Stimulated activated CD8-positive, alpha-beta memory T cell treated with anti-CD3 and anti-CD28 coated beads, Interleukin-4, amount 100 ng/mL, for 1 hour (primary cell): Measurements from ENCODE around the gene STIM1.
"Not testable (repeated sequence)": the region's sequence is repeated elsewhere in the genome, so short reads cannot be mapped to it uniquely, and the experiment has no call there.

Experiments used
- DNase-seq, 2 donors: peaks; one replicate each; pipeline ENCODE4 v3.0.0-alpha.2; 2020; ENCODE audit warnings: low read depth in 2 of 2, low spot score in 1 of 2

STIM1 gene

GRCh38 chr11:3853899-3854659, 1.4 kb upstream of the STIM1 start:
- no peak for DNase-seq

- DNase-seq, result no peak
These were observed 846 bp upstream of the STIM1 start for GRCh38 chr11:3854660-3854976.

DNA sequence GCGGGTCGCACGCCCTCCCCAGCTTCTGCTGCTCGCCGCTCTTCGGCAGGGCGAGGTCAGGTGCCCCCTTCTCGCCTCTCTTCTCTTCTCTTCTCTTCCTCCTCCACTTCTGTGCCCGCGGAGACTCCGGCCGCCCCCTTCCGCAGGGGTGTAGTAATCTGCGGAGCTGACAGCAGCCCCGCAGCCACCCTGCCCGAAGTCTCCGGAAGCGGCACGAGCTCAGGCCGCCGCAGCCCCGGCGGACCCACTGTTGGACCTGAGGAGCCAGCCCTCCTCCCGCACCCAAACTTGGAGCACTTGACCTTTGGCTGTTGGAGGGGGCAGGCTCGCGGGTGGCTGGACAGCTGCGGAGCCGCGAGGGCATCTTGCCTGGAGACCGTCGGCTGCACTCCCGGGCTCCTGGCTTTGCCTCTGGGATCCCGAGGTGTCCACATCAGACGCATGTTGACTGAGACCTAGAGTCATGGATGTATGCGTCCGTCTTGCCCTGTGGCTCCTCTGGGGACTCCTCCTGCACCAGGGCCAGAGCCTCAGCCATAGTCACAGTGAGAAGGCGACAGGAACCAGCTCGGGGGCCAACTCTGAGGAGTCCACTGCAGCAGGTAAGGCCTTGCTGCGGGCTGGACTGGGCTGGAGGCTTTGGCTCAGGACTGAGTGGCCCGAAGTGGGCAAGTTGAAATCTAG, 486 bp downstream of the STIM1 start:
- DNase-seq, result no peak

DNA sequence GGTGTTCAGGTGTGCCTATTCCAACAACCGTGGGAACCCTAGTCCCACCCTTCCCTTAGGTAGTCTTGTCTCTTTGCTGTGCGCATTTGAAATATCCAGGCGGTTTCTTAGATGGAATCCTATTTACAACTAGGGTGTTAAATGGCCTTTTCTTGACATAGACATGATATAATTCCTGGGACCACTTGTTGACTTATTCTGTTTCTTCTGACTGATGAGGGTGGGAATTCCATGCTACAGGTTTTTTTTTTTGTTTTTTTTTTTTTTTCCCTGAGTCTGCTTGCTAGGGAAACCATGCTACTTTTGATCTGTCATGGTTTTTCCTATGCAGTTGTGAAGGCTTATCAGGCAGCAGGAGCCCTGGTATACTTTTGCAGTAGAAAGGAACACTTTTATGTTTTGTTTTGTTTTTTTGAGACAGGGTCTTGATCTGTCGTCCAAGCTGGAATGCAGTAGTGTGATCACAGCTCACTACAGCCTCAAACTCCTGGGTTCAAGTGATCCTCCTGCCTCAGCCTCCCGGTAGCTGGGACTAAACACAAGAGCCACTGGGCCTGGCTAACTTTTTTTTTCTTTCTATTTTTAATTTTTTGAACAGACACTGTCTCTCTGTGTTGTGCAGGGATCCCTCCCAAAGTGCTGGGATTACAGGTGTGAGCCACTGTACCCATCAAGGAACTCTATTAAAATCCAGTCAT, 1.5 kb downstream of the STIM1 start:
- no peak for DNase-seq

DNA sequence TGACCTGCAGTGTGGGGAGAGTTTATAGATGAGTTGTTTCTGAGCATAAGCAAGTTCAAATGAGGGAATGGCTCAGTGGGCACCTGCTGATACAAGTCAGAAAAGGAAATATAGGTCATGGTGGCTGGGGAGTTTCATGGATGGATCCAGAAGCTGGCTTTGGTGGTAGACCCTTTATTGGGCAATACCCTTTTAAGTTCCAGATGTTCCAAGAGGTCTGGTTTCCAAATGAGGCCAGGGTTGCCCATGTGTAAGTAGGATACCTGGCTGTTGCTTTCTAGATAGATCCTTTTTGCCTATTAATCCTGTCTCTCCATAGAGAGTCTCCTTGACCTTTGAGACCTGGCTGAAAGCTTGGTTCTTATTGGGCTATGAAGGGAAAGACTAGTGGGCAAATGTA, 2.2 kb downstream of the STIM1 start:
- DNase-seq, result no peak

GRCh38 chr11:3859373-3859881, 4.0 kb downstream of the STIM1 start:
- DNase-seq, result no peak

- DNase-seq, result no peak
These were observed 4.9 kb downstream of the STIM1 start for GRCh38 chr11:3860375-3860774.

- not testable (repeated sequence) for DNase-seq
These were observed 5.5 kb downstream of the STIM1 start for GRCh38 chr11:3860898-3861393.

DNA sequence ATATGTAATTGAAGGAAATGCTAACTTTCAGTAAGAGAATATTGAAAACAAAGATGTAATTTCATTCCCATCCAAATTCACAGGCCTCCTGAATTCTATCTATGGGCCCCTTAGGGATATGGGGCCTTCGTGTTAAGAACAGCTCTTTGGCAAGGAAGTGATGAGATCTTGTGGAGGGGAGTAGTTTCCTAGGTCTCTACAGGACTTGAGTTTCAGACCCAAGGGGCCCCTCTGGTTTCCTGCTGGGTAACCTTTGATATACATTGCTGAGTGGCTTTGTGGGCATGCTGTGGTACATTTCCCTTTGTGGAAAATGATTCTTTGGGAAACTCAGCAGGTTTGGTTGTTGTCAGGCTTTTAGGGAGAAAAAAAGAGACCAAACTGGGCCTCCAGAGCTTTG, 6.2 kb downstream of the STIM1 start:
- DNase-seq, result no peak

DNA sequence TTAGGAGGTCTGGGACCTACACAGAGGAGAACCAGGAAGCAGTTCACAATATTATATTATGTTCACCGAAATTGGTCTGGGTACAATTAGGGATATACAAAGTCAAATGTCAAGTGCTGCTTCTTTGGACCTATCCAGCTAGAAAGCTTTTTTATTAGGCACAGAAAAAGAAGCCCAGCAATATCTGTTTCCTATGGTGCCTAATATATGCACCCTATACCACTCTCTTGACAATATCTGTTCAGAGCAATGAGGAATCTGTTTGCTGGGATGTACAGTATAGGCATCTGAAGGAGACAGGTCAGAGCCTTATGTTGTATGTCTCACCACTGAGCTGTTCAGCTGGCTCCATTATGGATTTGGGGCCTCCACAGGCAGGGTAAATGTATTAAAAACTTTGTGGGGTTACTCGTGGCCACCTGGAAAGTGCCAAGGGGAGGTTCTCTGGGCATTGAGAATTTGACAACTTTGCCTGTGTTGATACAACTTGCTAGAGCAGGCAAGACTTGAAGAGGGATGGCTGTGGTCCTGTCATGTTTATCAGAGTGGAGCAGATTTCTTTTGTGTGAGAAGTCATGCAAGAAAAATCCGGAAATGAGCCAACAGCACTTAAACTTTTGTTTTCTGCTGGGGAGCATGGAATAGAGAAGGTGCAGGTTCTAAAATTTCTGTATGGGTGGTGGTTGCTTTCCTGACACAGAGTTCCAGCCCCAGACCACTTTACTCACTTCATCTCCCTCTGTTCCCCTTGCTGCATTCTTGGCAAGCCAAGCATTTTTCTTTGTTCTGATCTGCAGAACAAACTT, 10.1 kb downstream of the STIM1 start:
- no peak for DNase-seq

GRCh38 chr11:3866206-3866605, 10.7 kb downstream of the STIM1 start:
- DNase-seq, result no peak

DNA sequence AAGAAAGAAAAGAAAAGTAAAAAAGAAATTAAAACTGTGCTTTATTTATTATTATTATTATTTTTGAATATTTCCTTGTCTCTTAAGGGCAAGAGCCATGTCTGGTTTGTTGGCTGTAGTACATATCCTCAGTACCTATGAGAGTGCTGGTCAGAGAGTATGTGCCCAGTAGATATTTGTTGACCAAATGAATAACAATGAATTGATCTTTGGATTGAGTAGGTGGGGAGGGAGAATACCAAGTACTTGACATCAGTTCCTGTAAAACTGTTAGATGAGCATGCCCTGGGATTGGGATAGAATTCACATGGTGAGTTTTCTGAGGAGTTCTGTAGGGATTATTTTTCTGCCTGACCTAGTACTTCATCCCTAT, 11.4 kb downstream of the STIM1 start:
- no peak for DNase-seq

- DNase-seq, result no peak
These were observed 12.0 kb downstream of the STIM1 start for GRCh38 chr11:3867209-3868091.

DNA sequence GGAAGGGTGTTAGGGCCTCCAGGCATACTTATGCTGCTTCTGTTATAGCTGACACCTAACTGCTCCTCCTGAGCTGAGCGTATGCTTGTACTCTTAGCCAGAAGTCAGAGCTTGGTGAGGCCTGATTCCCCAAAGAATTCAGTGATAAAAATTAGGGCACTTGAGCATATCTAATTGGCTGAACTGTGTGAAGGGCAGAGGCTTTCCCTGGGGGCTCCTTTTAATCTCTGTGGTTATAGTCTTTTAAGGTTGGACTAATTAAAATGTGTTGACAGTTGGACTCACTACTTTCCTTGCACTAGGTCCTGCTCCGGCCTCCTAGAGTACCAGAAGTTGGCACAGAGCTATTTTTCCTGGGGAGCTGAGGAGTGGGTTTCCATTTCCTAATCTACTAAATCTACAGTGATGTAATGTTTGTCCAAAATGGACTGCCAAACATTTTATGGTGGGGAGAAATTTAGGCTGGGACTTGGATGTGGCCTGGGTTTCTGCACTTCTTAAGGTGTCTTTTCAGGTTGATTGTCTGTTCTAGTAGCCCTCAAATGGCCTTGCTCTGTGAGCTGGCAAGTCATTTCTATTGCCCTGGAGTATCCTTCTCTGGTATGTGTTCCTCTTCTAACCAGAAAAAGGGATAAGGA, 18.4 kb downstream of the STIM1 start:
- no peak for DNase-seq

DNA sequence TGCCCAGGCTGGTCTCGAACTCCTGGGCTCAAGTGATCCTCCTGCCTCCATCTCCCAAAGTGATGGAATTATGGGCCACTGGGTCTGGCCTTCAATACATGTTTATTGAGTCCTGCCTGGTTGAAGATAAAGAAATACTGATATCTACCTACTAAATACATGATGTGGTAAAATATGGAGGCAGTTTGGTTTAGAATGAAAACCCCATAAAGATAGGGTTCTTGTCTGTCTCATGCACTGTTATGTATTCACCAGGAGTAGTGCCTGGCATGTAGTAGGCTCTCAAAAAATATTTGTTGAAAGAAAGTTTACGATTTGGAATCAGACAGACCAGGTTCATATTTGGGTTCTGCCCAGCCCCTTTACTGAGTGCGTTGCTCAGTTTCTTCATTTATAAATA, 21.1 kb downstream of the STIM1 start:
- no peak for DNase-seq

DNA sequence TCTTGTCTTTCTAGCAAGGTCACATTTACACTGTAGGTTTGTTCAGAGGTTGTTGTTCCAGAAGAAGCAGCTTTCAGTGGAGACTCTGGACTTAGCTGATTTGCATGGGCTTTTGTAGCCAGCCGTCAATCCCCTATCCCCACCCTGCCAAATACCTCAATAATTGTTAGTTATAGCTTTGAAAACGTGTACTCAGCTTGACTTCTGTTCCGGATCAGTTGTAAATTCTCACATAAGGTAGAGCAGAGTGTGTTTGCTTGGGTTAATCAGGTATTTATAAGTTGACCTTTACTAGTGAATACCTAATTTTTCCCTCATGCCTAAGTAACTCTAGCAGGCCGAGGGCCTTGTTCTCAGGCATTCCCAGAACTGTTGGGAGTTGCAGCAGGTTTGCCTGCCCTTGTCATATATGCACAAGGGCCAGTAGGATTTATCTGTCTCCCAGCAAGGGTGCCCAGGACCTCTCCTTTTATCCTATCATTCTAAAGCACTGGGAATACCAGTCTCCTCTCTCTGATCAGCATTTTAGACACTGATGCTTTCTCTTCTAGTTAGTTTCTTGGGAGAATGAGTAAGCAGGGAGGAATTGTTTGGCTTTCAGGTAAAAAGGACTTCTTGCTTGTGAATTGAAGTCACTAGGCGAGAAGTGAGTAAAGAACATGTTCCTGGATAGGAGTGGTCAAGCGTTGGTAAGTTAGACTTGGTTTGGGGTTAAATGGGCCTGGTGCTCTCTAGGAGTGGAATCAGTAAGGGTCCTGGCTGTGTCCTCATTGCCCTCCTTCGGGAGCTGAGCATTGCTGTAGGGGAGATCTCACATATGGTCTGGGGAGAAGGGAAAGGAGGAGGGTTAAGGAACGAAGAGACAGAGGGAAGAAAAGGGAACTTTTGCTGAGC, 22.1 kb downstream of the STIM1 start:
- no peak for DNase-seq

DNA sequence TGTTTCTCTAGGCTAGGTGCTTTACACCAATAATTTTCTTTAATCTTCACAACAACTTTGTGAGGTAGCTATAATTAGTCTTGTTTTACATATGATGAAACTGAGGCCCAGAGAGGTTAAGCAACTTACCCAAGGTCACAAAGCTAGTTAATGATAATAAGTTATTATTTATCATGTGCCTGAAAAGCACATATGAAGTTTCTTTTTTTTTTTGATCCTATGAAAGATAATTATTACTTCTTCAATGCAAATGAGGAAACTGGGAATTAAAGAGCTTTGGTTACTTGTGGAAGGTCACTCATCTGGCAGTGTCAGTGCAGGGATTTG, 22.8 kb downstream of the STIM1 start:
- DNase-seq, result no peak

GRCh38 chr11:3879216-3879966, 23.9 kb downstream of the STIM1 start:
- no peak for DNase-seq
